HL-60 (cell line): ENCODE data around the gene KCNK17.

Source experiments
- DNase-seq, 2 experiments: peaks; one replicate each; pipeline ENCODE4 v3.0.0-alpha.2; 2010 to 2020; ENCODE audit warnings: low read depth in 1 of 2, low spot score in 1 of 2
- H3K27ac ChIP-seq: fragments of 250-450 bp; sonication (Bioruptor Pico); replicated peaks from 2 replicates; pipeline ENCODE4 v1.5.1; 2020; ENCODE audit warnings: mild to moderate bottlenecking, moderate library complexity
- H3K27me3 ChIP-seq: fragments of 250-450 bp; sonication (Bioruptor Pico); 2 replicates; pipeline ENCODE4 v1.5.1; 2021; ENCODE audit warnings: mild to moderate bottlenecking, moderate library complexity; ENCODE audit not compliant: insufficient read depth, poor library complexity, severe bottlenecking
- H3K4me3 ChIP-seq: replicated peaks from 2 replicates; pipeline ENCODE4 v1.5.1; 2011; ENCODE audit warnings: mild to moderate bottlenecking, control low read depth, low read length; ENCODE audit not compliant: insufficient read depth
- CTCF ChIP-seq: IDR thresholded peaks from one replicate; pipeline ENCODE4 v1.5.1; 2011; ENCODE audit warnings: low read length, control low read depth, inconsistent platforms; ENCODE audit not compliant: insufficient read depth
- GABPA ChIP-seq: IDR thresholded peaks from 2 replicates; pipeline ENCODE4 v1.6.1; 2012; ENCODE audit warnings: low read depth
- POLR2AphosphoS5 ChIP-seq: IDR thresholded peaks from 2 replicates; pipeline ENCODE4 v1.6.1; 2012; ENCODE audit warnings: low read depth
- REST ChIP-seq: IDR thresholded peaks from 2 replicates; pipeline ENCODE4 v1.6.1; 2012; ENCODE audit warnings: low read depth; ENCODE audit not compliant: insufficient replicate concordance
- SPI1 ChIP-seq: IDR thresholded peaks from 2 replicates; pipeline ENCODE4 v1.6.1; 2012; ENCODE audit warnings: low read depth, mild to moderate bottlenecking, borderline replicate concordance

KCNK17 gene

GRCh38 chr6:39279539-39279938, 34.7 kb downstream of the KCNK17 start:
- no peaks in the 10 kb centered on the region for H3K27me3 ChIP-seq
- TF ChIP-seq POLR2AphosphoS5 (no peak), CTCF (no peak), SPI1 (no peak), REST (no peak), GABPA (no peak)
- no peak overlapping the region for H3K4me3 ChIP-seq
- DNase-seq, result no peak
- H3K27ac ChIP-seq, result no peak overlapping the region

GRCh38 chr6:39276379-39276995, 37.7 kb downstream of the KCNK17 start:
- H3K4me3 ChIP-seq, result no peak overlapping the region
- H3K27ac ChIP-seq, result no peak overlapping the region
- TF ChIP-seq SPI1 (no peak), REST (no peak), POLR2AphosphoS5 (no peak), CTCF (no peak), GABPA (no peak)
- H3K27me3 ChIP-seq, result no peaks in the 10 kb centered on the region
- no peak for DNase-seq

GRCh38 chr6:39274903-39275302, 39.3 kb downstream of the KCNK17 start:
- DNase-seq, result no peak
- Histone ChIP-seq H3K27me3 (no peaks in the 10 kb centered on the region), H3K27ac (no peak overlapping the region), H3K4me3 (no peak overlapping the region)
- no peak for TF ChIP-seq GABPA
- no peak for TF ChIP-seq REST
- no peak for TF ChIP-seq POLR2AphosphoS5
- TF ChIP-seq SPI1, result no peak
- no peak for TF ChIP-seq CTCF
